ENCODE measurements around the gene HEPHL1. TPM values are rescaled to one million over a fixed set of nuclear protein-coding genes. Genes with fewer than 3 reads are reported as not detected.

HEPHL1 gene
- total RNA-seq, 1 donor from 2014 or later = not detected

DNA sequence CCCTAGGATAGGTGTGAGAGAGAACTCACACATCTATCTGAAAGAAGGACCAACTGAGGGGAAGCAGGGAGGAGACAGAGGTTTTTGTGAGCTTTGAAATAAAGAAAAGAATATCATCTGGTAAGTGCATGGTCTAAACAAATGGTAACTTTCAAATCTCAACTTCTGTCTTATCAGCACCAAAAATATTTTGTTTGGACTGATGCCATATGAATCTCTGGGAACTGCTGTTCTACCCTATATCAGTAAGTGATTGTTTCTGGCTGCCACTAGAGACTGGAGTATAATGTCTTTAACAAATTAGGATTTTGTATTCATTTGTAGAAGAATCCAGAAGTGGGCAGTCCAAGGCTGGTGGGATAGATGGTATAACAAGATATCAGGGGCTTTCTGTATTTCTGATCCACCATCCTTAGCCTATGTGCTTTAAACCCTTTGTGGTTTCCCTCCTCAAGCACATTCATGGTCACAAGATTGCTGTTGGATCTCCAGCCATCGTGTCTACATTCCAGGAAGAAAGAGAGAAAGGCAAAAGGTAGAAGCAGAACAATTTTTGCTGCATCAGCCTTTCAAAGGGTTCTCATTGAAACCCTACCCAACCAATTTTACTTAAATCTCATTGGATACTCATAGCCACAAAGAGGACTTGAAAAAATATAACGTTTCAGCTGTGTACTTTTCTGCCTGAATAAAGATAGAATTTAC, 4.7 kb downstream of the HEPHL1 start:
- no peaks in the 10 kb centered on the region for H3K4me1 ChIP-seq
- H3K27me3 ChIP-seq (ENCODE audit: low read depth) = no peaks in the 10 kb centered on the region
- intact Hi-C loops (cut with DNase I) = no loop called here
- no peak overlapping the region for H3K4me3 ChIP-seq
- no peak overlapping the region for H3K27ac ChIP-seq
- H3K36me3 ChIP-seq = no peaks in the 10 kb centered on the region
- DNase-seq (no peak), ATAC-seq (no peak)
- no peaks in the 10 kb centered on the region for H3K9me3 ChIP-seq
- TF ChIP-seq, protein P1, sequence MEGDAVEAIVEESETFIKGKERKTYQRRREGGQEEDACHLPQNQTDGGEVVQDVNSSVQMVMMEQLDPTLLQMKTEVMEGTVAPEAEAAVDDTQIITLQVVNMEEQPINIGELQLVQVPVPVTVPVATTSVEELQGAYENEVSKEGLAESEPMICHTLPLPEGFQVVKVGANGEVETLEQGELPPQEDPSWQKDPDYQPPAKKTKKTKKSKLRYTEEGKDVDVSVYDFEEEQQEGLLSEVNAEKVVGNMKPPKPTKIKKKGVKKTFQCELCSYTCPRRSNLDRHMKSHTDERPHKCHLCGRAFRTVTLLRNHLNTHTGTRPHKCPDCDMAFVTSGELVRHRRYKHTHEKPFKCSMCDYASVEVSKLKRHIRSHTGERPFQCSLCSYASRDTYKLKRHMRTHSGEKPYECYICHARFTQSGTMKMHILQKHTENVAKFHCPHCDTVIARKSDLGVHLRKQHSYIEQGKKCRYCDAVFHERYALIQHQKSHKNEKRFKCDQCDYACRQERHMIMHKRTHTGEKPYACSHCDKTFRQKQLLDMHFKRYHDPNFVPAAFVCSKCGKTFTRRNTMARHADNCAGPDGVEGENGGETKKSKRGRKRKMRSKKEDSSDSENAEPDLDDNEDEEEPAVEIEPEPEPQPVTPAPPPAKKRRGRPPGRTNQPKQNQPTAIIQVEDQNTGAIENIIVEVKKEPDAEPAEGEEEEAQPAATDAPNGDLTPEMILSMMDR (IDR thresholded peaks at IDR 0.05) = no peak

DNA sequence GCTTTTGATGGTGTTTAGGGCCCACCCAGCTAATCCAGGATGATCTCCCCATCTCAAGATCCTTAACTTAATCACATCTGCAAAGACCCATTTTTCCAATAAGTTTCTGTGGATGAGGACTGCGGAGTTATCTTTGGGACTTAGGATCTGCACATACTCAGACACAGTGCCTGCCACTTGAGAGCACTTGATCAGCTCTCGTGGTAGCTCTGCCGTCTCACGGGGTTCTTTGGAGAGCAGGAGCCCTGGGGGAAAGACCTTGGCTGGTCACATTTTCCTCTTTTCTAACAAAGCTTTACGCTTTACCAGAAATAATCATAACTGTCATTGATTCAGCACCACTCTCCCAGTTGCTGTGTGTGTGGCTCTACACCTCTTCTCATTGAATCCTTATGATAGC, 6.1 kb downstream of the HEPHL1 start:
- TF ChIP-seq, protein P1 (IDR thresholded peaks at IDR 0.05) = no peak
- Histone ChIP-seq H3K9me3 (no peaks in the 10 kb centered on the region), H3K27ac (no peak overlapping the region), H3K4me3 (no peak overlapping the region), H3K4me1 (no peaks in the 10 kb centered on the region), H3K36me3 (no peaks in the 10 kb centered on the region), H3K27me3 (ENCODE audit: low read depth) (no peaks in the 10 kb centered on the region)
- ATAC-seq (no peak), DNase-seq (no peak)
- intact Hi-C loops (cut with DNase I) = no loop called here

DNA sequence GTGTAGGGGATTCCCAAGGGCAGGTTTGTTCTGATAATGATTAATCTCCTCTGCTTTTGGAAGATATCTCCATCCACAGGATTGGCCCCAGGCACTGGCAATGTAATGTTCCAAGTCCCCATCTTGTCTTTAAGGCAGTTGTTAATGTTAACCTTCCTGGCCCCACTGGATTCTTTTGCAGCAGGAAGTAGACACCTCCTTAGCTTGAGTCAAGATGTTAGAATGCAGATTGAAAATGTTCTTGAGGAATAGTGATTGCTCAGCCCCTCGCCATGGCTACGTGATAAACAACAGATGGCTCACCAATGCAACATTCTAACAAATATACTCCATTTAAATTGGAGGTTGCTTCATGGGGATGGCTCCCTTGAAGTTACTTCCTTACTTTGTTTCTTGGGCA, 7.3 kb downstream of the HEPHL1 start:
- Histone ChIP-seq H3K4me3 (no peak overlapping the region), H3K4me1 (no peaks in the 10 kb centered on the region), H3K27ac (no peak overlapping the region), H3K36me3 (no peaks in the 10 kb centered on the region), H3K9me3 (no peaks in the 10 kb centered on the region), H3K27me3 (ENCODE audit: low read depth) (no peaks in the 10 kb centered on the region)
- ATAC-seq (no peak), DNase-seq (no peak)
- TF ChIP-seq, protein P1 (IDR thresholded peaks at IDR 0.05) = no peak
- intact Hi-C loops (cut with DNase I) = no loop called here

DNA sequence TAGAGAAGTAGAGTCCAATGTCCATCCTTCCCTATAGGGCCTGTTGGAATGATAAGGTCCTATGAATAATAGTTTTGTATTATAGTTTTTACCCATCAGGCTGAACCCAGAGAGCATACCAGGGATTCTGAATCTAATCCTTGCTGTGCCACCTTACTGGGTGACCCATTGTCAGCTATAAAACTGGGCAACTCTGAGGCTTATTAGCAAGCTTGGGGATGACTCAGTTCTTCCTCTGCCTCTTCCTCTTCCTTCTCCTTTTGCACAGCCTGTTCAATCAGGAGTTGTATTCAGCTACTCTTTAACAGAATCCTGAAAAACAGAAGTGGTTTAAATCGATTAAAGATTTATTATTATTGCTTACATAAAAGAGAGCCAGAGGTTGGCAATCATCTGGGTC, 8.9 kb downstream of the HEPHL1 start:
- TF ChIP-seq, protein P1 (IDR thresholded peaks at IDR 0.05) = no peak
- no peaks in the 10 kb centered on the region for H3K36me3 ChIP-seq

DNA sequence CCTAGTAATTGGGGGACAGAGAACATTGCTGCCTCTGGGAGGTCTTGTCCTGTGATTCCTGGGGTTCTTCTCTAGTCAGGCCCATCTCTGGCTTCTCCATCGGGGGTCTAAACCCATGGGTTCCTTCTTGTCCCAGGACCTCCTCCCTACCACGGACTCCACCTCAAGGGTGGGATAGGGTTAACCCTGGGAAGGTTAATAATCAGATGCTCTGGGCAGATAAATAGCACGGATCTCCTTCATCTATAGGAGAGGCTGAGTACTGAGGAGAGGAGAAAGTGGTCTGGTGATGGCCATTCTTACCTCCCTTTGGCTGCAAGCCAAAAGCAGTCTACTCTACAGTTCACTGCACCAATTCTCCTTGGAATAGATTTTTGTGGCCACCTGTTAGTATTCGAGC, 10.5 kb downstream of the HEPHL1 start:
- no peaks in the 10 kb centered on the region for H3K9me3 ChIP-seq
- H3K27ac ChIP-seq = no peak overlapping the region
- TF ChIP-seq, protein P1 (IDR thresholded peaks at IDR 0.05) = no peak
- no peaks in the 10 kb centered on the region for H3K36me3 ChIP-seq
- ATAC-seq (no peak), DNase-seq (no peak)
- no peaks in the 10 kb centered on the region for H3K4me1 ChIP-seq
- no peak overlapping the region for H3K4me3 ChIP-seq
- intact Hi-C loops (cut with DNase I) = no loop called here
- no peaks in the 10 kb centered on the region for H3K27me3 ChIP-seq (ENCODE audit: low read depth)

More for the DNA sequence above, 8.9 kb downstream of the HEPHL1 start:
- DNase-seq (no peak), ATAC-seq (no peak)
- no peaks in the 10 kb centered on the region for H3K4me1 ChIP-seq
- H3K9me3 ChIP-seq = no peaks in the 10 kb centered on the region
- intact Hi-C loops (cut with DNase I) = no loop called here
- no peak overlapping the region for H3K4me3 ChIP-seq
- H3K27ac ChIP-seq = no peak overlapping the region
- H3K27me3 ChIP-seq (ENCODE audit: low read depth) = no peaks in the 10 kb centered on the region

Data from lower lobe of right lung (tissue), 2 donors.